GM12892 (cell line): ENCODE results near the gene CIAO2A.

Experiments
- POLR2A ChIP-seq: IDR thresholded peaks from 2 replicates; pipeline ENCODE4 v1.6.1; 2011; ENCODE audit warnings: low read depth, low read length, control low read depth
- POLR2AphosphoS5 ChIP-seq: IDR thresholded peaks from 2 replicates; pipeline ENCODE4 v1.6.1; 2011; ENCODE audit warnings: low read depth, low read length, control low read depth
- TAF1 ChIP-seq: IDR thresholded peaks from 2 replicates; pipeline ENCODE4 v1.6.1; 2011; ENCODE audit warnings: low read depth, mild to moderate bottlenecking, control low read depth, low read length, borderline replicate concordance

DNA sequence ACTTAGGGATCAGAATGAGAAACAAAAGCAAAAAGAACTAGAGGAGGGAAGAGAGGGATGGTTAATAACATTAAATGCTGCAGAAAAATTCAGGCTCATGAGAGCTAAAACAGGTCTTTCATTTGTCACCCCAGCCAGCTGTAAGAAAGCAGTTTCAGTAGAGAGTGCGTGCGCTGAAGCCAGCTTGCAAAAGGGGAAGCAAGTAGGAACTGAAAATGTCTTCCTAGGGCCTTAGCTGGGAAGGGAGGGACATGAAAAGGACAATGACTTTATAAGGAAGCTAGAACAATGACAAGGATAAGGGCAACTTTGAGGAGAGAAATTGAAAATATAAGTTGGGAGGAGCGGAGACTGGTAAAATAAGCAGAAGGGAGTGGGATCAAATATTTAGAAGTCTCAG is 3.1 kb downstream of the CIAO2A start:
- TF ChIP-seq POLR2A, result no peak
- no peak for TF ChIP-seq TAF1
- no peak for TF ChIP-seq POLR2AphosphoS5
